ENCODE measurements around the gene RYR3.

DNA sequence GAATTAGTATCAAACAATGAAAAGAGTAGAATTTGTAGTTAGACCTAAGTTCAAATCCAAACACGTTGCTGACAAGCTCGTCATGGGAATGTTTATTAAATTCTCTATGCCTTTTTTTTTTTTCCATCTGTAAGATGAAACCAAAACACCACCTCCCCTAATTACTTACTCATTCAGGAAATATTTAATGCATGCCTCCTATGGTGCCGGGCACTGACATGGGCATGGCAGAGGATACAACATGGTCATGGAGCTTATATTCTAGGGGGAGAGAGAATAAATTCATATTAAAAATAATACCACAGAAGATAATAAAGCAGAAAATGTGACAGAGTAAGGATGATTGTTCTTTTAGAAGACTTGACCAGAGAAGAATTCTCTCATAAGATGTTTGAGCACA is 215.8 kb downstream of the RYR3 start:
- TF ChIP-seq, protein P1, sequence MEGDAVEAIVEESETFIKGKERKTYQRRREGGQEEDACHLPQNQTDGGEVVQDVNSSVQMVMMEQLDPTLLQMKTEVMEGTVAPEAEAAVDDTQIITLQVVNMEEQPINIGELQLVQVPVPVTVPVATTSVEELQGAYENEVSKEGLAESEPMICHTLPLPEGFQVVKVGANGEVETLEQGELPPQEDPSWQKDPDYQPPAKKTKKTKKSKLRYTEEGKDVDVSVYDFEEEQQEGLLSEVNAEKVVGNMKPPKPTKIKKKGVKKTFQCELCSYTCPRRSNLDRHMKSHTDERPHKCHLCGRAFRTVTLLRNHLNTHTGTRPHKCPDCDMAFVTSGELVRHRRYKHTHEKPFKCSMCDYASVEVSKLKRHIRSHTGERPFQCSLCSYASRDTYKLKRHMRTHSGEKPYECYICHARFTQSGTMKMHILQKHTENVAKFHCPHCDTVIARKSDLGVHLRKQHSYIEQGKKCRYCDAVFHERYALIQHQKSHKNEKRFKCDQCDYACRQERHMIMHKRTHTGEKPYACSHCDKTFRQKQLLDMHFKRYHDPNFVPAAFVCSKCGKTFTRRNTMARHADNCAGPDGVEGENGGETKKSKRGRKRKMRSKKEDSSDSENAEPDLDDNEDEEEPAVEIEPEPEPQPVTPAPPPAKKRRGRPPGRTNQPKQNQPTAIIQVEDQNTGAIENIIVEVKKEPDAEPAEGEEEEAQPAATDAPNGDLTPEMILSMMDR (IDR thresholded peaks at IDR 0.05): no peak
- no peak for TF ChIP-seq POLR2A (IDR thresholded peaks at IDR 0.05)

Measured in lower leg skin (tissue), 3 donors.